ENCODE data around the gene CCSER1.
"Not testable (repeated sequence)": the region's sequence is repeated elsewhere in the genome, so short reads cannot be mapped to it uniquely, and the experiment has no call there.

The CCSER1 gene

DNA sequence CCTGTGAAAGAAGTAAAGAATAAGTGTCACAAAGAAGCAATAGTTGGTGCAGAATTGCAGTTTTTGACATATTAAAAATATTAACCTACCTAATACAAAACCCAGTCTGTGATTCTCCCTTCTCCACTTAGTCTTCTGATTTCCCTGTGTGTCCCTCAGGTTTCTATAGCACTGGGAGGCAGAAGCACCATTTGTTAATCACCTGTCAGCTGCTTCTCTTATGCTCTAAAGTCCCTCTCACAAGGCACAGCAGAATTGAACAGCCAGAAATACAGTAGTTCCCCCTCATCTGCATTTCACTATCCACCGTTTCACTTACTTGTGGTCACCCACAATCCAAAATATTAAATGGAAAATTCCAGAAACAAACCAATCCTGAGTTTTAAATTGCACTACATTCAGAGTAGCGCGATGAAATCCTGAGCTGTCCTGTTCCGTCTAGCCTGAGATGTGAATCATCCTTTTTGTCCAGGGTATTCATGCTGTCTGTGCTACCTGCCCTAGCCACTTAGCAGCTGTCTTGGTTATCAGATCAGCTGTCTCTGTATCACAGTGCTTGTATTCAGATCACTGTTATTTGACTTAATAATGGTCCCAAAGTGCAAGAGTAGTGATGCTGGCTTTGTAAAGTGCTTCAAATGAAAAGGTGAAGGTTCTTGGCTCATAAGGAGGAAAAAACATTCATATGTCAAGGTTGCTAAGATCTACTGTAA, 1192.5 kb downstream of the CCSER1 start:
- no peak for DNase-seq

DNA sequence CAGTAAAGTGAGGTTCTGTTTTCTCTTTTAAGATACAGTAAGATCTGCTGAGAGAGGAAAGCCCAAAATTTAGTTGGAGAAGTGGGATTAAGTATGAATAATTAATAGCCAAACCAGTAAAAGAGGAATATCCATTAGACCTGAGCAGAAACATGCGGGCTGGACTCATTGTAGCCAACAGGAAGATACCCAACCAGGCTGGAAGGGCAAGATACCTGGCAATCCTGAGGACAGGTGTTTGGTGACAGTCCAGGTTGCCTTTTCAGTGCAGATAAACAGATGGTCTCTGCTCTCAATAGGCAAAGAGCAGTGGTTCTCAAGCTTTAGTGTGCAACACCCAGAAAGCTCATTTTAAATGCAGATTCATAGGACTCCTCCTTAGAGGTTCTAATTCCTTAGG, 1195.8 kb downstream of the CCSER1 start:
- DNase-seq = no peak

DNA sequence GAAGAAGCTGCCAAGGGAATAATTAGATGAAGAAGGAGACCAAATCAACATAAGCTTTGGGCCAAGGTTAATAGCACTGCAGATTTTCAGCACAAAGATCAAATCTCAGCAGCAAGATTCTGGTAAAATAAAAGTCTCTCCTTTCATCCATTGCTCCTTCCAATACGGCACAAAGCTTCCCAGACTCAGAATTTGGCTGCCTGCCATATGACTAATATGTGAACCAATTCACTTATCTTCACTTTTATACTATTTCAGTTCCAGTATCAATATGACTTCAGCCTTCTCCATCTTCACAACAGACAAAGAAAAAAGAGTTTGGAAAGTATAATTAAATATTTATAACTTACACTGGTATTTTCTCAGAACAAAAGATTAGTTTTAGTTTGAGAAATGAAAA, 1198.3 kb downstream of the CCSER1 start:
- no peak for DNase-seq

DNA sequence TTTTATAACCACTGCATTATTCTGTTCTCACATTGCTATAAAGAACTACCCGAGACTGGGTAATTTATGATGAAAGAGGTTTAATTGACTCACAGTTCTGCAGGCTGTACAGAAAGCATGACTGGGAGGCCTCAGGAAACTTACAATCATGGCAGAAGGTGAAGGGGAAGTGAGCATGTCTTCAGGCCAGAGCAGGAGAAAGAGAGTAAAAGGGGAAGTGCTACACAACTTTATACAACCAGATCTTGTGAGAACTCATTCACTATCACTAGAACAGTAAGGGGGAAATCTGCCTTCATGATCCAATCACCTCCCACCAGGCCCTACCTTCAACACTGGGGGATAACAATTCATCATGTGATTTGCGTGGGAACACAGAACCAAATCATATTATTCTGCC, 1199.0 kb downstream of the CCSER1 start:
- not testable (repeated sequence) for DNase-seq

- no peak for DNase-seq
Measured at GRCh38 chr4:91330555-91331137, 1203.5 kb downstream of the CCSER1 start.

- DNase-seq = no peak
Measured at GRCh38 chr4:91340822-91341221, 1213.6 kb downstream of the CCSER1 start.

DNA sequence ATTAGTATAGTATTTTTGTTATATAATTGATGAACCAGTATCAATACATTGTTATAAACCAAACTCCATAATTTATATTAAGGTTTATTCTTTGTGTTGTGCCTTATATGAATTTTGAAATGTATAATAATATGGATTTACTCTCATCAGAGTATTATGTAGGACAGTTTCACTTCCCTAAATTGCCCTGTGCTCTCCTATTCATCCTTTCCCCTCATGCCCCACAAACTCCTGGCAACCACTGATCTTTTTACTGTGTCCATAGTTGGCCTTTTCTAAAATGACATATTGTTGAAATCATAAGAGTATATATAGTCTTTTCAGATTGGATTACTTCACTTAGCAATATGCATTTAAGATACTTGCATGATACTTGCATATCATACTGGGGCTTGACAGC, 1218.4 kb downstream of the CCSER1 start:
- no peak for DNase-seq

- not testable (repeated sequence) for DNase-seq
Measured at GRCh38 chr4:91356496-91356895, 1229.3 kb downstream of the CCSER1 start.

- not testable (repeated sequence) for DNase-seq
Measured at GRCh38 chr4:91358016-91358415, 1230.8 kb downstream of the CCSER1 start.

- DNase-seq = not testable (repeated sequence)
Measured at GRCh38 chr4:91358621-91359020, 1231.4 kb downstream of the CCSER1 start.

DNA sequence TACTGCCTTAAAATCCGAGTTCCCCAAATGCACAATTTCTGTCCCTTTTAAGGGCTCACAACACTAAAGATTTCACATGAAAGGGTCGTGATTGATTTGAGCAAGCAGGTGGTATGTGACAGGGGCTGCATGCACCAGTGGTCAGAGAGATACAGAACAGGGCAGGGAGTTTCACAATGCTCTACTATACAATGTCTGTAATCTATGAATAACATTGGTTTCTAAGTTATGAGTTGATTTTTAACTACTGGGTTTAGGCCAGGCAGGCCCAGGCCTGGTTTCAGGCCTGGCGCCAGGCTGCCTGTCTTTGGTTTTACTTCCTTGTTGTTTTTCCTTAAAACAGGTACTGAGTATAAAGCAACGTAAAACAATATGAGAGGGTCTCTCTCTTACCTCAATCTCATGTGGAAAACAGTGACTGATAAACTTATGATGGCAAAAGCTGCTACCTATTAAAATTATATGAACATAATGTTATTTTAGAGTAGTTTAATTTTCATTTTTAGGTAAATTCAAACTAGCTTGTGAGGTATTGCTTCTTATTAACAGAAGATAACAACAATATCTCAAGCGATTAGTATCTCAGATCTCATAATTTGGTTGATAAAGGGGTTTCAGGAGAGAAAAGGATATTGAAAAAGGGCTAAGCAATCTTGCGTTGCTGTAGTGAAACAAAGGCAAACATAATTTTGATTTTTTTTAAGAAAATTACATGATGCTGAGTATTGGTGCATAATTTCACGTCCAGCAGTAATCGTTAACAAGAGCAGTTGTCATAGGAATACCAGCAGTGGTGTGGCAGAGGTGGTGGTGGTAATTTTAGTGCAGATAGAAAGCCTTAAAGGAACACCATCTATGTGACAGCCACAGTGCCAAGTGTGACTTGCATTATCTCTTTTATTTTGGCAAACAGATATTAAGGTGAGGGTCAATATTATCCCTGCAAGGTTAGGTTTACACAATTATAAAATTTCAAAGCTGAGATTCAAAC, 1232.1 kb downstream of the CCSER1 start:
- no peak for DNase-seq

DNA sequence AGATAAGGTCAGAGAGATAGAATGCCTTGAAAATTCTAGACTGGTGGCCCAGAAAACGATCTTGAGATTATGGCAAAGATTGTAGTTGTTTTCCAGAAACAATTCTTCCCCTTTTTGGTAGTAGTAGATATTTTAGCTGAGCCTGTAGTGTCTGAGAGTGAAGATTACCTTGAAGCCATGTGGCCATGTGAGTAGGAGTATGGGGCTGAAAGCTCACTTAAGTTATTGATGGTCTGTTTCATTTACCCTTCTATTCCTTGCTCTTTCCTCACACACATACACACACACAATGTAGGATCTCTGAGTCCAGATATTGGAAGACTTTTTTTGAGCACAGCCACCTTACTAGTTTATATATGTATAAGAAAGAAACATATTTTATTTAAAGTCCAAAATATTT, 1234.9 kb downstream of the CCSER1 start:
- DNase-seq = no peak

- no peak for DNase-seq
Measured at GRCh38 chr4:91366554-91366953, 1239.4 kb downstream of the CCSER1 start.

DNA sequence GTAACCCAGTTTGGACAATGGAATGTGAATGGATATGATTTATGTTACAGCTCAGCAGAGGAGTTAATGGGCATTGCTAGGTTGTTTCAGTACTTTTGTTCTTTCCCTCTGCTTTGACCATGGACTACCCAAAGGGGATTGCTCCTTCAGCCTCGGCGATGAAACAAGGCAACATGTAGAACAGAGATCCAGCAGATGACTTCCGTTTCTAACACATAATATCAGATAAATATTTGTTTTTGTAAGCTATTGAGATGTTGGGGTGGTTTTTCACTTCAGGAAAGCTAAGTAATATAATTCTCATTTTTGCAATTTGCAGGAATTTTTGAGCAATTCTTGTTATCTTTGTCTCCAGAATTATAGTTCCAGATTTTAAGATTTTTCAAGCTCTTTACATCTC, 1241.9 kb downstream of the CCSER1 start:
- no peak for DNase-seq

GRCh38 chr4:91373546-91373945, 1246.4 kb downstream of the CCSER1 start:
- DNase-seq = no peak

- not testable (repeated sequence) for DNase-seq
Measured at GRCh38 chr4:91405431-91405830, 1278.2 kb downstream of the CCSER1 start.

DNA sequence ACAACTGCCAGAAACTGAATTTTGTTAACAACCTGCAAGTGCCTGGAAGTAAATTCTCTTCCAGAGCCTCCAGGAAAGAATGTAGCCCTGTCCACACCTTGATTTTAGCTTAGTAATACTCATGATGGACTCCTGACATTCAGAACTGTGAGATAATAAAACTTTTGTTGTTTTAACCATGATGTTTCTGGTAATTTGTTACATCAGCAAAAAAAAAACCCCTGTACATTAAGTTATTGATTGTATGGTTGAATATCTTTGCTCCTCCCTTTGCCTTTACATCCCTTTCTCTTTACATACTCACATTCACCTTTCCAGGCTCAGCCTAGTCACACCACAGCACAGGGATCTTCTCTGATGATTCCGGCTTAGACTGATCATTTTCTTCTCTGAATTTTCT, 1294.8 kb downstream of the CCSER1 start:
- no peak for DNase-seq

- DNase-seq = no peak
Measured at GRCh38 chr4:91426725-91427124, 1299.5 kb downstream of the CCSER1 start.

DNA sequence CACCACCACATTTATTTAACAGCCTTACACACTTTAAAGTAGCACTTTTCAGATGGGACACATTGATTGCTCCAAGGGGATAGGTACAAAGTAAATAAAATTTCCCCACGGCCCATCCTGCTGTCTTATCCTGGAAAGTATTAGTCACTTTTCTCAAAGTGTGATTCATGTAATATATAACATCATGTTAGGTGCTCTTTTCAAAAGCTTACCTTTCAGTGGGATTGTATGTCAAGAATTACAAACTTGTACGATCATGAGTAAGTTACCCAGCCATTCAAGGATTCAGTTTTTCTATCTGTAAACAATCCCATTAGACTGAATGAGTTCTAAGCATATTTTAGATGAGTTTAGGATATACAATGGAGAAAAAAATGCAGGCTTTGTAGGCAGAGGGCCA, 1300.0 kb downstream of the CCSER1 start:
- DNase-seq = no peak

DNA sequence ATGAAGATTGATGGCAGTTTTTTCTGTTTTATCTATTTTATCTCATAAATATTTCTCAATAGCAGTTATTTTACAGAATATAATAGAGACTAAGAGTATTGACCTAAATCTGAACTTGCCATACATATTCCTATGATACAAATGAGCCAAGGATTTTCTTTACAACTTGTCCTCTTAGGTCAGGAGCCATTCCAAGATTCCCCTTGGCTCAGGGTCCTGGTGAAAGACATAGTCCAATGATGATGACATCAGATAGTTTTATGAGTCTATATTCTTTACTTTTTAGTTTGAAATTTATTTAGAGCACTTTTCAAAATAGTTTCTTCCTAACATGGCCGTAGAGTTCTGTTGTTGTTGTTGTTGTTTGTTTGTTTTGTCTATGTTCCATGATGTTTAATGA, 1307.4 kb downstream of the CCSER1 start:
- DNase-seq = no peak

- no peak for DNase-seq
Measured at GRCh38 chr4:91436556-91436955, 1309.4 kb downstream of the CCSER1 start.

DNA sequence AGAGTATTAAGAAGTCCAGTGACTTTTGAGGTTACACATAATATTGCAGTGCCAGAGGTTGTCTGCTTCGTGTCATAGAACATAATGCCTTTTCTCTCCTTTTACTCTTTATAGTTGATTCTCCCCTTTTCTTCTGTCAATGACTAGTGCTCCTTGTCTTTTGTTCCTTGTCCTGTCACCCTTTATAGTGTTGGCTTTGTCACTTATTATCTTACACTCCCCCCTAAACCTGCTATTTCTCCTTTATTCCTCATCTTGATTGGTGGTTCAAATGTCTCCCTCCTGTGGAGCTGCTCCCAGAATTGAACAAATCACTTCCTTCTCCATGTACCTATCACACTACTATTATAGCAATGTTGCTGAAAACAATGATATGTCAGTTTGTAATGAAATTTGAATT, 1320.0 kb downstream of the CCSER1 start:
- no peak for DNase-seq

- DNase-seq = no peak
Measured at GRCh38 chr4:91448668-91449330, 1321.6 kb downstream of the CCSER1 start.

All from stimulated activated CD4-positive, alpha-beta T cell treated with anti-CD3 and anti-CD28 coated beads, Interleukin-4, amount 100 ng/mL, for 4 hours (primary cell).